Measurements from ENCODE around the gene MORN1.

MORN1 gene

GRCh38 chr1:2433936-2434655 lies 42.7 kb upstream of the MORN1 start:
- no peaks in the 10 kb centered on the region for H3F3A ChIP-seq (ENCODE audit: insufficient read depth, low read length)
- no peaks in the 10 kb centered on the region for H3K4me1 ChIP-seq (ENCODE audit: insufficient read depth, low read length, severe bottlenecking)
- no peaks in the 10 kb centered on the region for H4K20me1 ChIP-seq (ENCODE audit: insufficient read depth, low read length)
- no peak overlapping the region for H3K4me2 ChIP-seq (ENCODE audit: low read length)
- no peaks in the 10 kb centered on the region for H3K79me2 ChIP-seq (ENCODE audit: insufficient read depth, low read length)
- no peak overlapping the region for H3K27ac ChIP-seq (ENCODE audit: low read depth, low read length, poor library complexity, severe bottlenecking)
- peaks cover 14% of the 10 kb centered on the region; the same call in 1 of the 2 replicates for H3K27me3 ChIP-seq (ENCODE audit: insufficient read depth, low read length)
- H3K36me3 ChIP-seq (ENCODE audit: insufficient read depth, low read length), result no peaks in the 10 kb centered on the region; the same call in 1 of the 2 replicates
- no peak overlapping the region for H3K9ac ChIP-seq (ENCODE audit: low read length)
- no peaks in the 10 kb centered on the region for H3K9me2 ChIP-seq (ENCODE audit: low read depth, low read length)
- H3K4me3 ChIP-seq (ENCODE audit: low read depth, low read length, poor library complexity, severe bottlenecking), result no peak overlapping the region
- H2AFZ ChIP-seq (ENCODE audit: low read length), result no peak overlapping the region
- H3K9me3 ChIP-seq (ENCODE audit: low read length), result peaks cover 5% of the 10 kb centered on the region; the same call in 1 of the 2 replicates
- TF ChIP-seq CTCF (IDR thresholded peaks at IDR 0.05; ENCODE audit: low read length), result no peak
- no peak for TF ChIP-seq EZH2 (IDR thresholded peaks at IDR 0.05; ENCODE audit: borderline replicate concordance, low read length)

DNA sequence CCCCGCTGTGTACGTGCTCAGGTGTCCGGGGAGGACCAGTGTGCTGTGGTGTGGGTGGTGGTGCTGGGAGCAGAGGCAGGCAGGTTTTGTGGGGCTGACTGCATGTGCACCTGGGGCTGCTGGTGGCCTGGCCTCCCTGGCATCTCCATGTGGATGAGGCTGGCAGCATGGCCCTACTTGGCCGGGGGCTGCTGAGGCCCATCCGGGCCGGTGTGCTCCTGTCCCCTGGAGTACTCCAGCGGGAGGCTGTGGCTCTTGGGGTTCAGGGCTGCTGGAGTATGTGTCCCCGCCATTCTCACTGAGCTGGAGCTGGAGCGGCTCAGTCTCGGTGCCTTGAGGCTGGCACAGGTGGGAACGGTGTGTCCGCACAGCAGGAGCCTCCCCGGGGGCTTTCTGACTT lies 41.8 kb upstream of the MORN1 start:
- Histone ChIP-seq H3K4me1 (ENCODE audit: insufficient read depth, low read length, severe bottlenecking) (no peaks in the 10 kb centered on the region), H3K9ac (ENCODE audit: low read length) (no peak overlapping the region), H3K27me3 (ENCODE audit: insufficient read depth, low read length) (peaks cover 14% of the 10 kb centered on the region; the same call in 1 of the 2 replicates), H4K20me1 (ENCODE audit: insufficient read depth, low read length) (no peaks in the 10 kb centered on the region), H3K27ac (ENCODE audit: low read depth, low read length, poor library complexity, severe bottlenecking) (no peak overlapping the region), H3K36me3 (ENCODE audit: insufficient read depth, low read length) (no peaks in the 10 kb centered on the region; the same call in 1 of the 2 replicates), H3K79me2 (ENCODE audit: insufficient read depth, low read length) (no peaks in the 10 kb centered on the region), H3K9me2 (ENCODE audit: low read depth, low read length) (no peaks in the 10 kb centered on the region), H3F3A (ENCODE audit: insufficient read depth, low read length) (no peaks in the 10 kb centered on the region), H3K4me3 (ENCODE audit: low read depth, low read length, poor library complexity, severe bottlenecking) (no peak overlapping the region), H2AFZ (ENCODE audit: low read length) (no peak overlapping the region), H3K9me3 (ENCODE audit: low read length) (peaks cover 5% of the 10 kb centered on the region; the same call in 1 of the 2 replicates), H3K4me2 (ENCODE audit: low read length) (no peak overlapping the region)
- TF ChIP-seq EZH2 (IDR thresholded peaks at IDR 0.05; ENCODE audit: borderline replicate concordance, low read length) (no peak), CTCF (IDR thresholded peaks at IDR 0.05; ENCODE audit: low read length) (no peak)

GRCh38 chr1:2432441-2432844 lies 41.1 kb upstream of the MORN1 start:
- TF ChIP-seq CTCF (IDR thresholded peaks at IDR 0.05; ENCODE audit: low read length) (no peak), EZH2 (IDR thresholded peaks at IDR 0.05; ENCODE audit: borderline replicate concordance, low read length) (no peak)
- Histone ChIP-seq H3K9ac (ENCODE audit: low read length) (no peak overlapping the region), H3K9me2 (ENCODE audit: low read depth, low read length) (no peaks in the 10 kb centered on the region), H3K27ac (ENCODE audit: low read depth, low read length, poor library complexity, severe bottlenecking) (no peak overlapping the region), H3K4me2 (ENCODE audit: low read length) (no peak overlapping the region), H3K9me3 (ENCODE audit: low read length) (peaks cover 5% of the 10 kb centered on the region; the same call in 1 of the 2 replicates), H3K27me3 (ENCODE audit: insufficient read depth, low read length) (peaks cover 14% of the 10 kb centered on the region; the same call in 1 of the 2 replicates), H3K79me2 (ENCODE audit: insufficient read depth, low read length) (no peaks in the 10 kb centered on the region), H3F3A (ENCODE audit: insufficient read depth, low read length) (no peaks in the 10 kb centered on the region), H3K4me1 (ENCODE audit: insufficient read depth, low read length, severe bottlenecking) (no peaks in the 10 kb centered on the region), H2AFZ (ENCODE audit: low read length) (no peak overlapping the region), H3K36me3 (ENCODE audit: insufficient read depth, low read length) (no peaks in the 10 kb centered on the region; the same call in 1 of the 2 replicates), H3K4me3 (ENCODE audit: low read depth, low read length, poor library complexity, severe bottlenecking) (no peak overlapping the region), H4K20me1 (ENCODE audit: insufficient read depth, low read length) (no peaks in the 10 kb centered on the region)

Measured in OCI-LY1 (cell line).